HEK293 (cell line): ENCODE results near the gene DLK1.

Experiments
- CTCF ChIA-PET: fragments of 350-600 bp; formaldehyde crosslinking; extraction: SDS; loops from one replicate; lab custom pipeline; 2021; ENCODE audit warnings: antibody characterized with exemption; lab: Yijun Ruan, JAX
- POLR2A ChIA-PET: fragments of 300-600 bp; formaldehyde crosslinking; extraction: SDS; loops from one replicate; lab custom pipeline; 2020; ENCODE audit warnings: antibody characterized with exemption, inconsistent platforms; lab: Yijun Ruan, JAX
- H3K27ac ChIP-seq: fragments of 200-500 bp; sonication (Bioruptor generic); 2 replicates; pipeline ENCODE4 v1.5.1; 2014; ENCODE audit warnings: low read depth, low read length, control low read depth, inconsistent platforms; ENCODE audit errors: extremely low read depth
- H3K36me3 ChIP-seq, 2 experiments: fragments of 200-500 bp in 1 of 2; sonication (Bioruptor generic) in 1 of 2; 1 replicate in 1 of 2; 2 replicates in 1 of 2; pipeline ENCODE4 v1.5.1; 2014 to 2017; ENCODE audit warnings: inconsistent platforms in 2 of 2, low read length in 2 of 2; ENCODE audit not compliant: control insufficient read depth in 2 of 2, insufficient read depth in 1 of 2
- H3K4me1 ChIP-seq: fragments of 200-500 bp; sonication (Bioruptor generic); 2 replicates; pipeline ENCODE4 v1.5.1; 2014; ENCODE audit warnings: mild to moderate bottlenecking, low read length, inconsistent platforms; ENCODE audit not compliant: control insufficient read depth, insufficient read depth
- H3K4me3 ChIP-seq: 2 replicates; pipeline ENCODE4 v1.5.1; 2011; ENCODE audit warnings: low read depth, mild to moderate bottlenecking, control low read depth, low read length, moderate library complexity
- H3K9me3 ChIP-seq: fragments of 200-500 bp; sonication (Bioruptor generic); 2 replicates; pipeline ENCODE4 v1.5.1; 2014; ENCODE audit warnings: low read depth, low read length, inconsistent platforms; ENCODE audit not compliant: control insufficient read depth, insufficient read depth
- GLI4 ChIP-seq: fragments of 450-650 bp; formaldehyde crosslinking; IDR thresholded peaks from 2 replicates; pipeline ENCODE4 v1.5.1; 2016; ENCODE audit warnings: missing biosample characterization, missing genetic modification characterization
- GLIS1 ChIP-seq: fragments of 450-650 bp; formaldehyde crosslinking; IDR thresholded peaks from 2 replicates; pipeline ENCODE4 v1.5.1; 2016; ENCODE audit warnings: missing biosample characterization, missing genetic modification characterization
- KLF17 ChIP-seq: fragments of 450-650 bp; formaldehyde crosslinking; IDR thresholded peaks from 2 replicates; pipeline ENCODE4 v1.5.1; 2016; ENCODE audit warnings: missing biosample characterization, missing genetic modification characterization
- PRDM1 ChIP-seq: fragments of 450-650 bp; formaldehyde crosslinking; IDR thresholded peaks from 2 replicates; pipeline ENCODE4; 2016; ENCODE audit warnings: missing biosample characterization, missing genetic modification characterization
- SALL2 ChIP-seq: fragments of 450-650 bp; formaldehyde crosslinking; IDR thresholded peaks from 2 replicates; pipeline ENCODE4 v1.5.0; 2017; ENCODE audit warnings: missing biosample characterization, mild to moderate bottlenecking, missing genetic modification characterization, borderline replicate concordance
- SETDB1 ChIP-seq: IDR thresholded peaks from one replicate; pipeline ENCODE4 v1.6.1; 2017; ENCODE audit warnings: mild to moderate bottlenecking, low read length, moderate library complexity, mixed read lengths; ENCODE audit not compliant: insufficient read length
- ZBTB21 ChIP-seq: fragments of 450-650 bp; formaldehyde crosslinking; IDR thresholded peaks from 2 replicates; pipeline ENCODE4 v1.5.1; 2017; ENCODE audit warnings: missing biosample characterization, missing genetic modification characterization
- ZBTB44 ChIP-seq: fragments of 450-650 bp; IDR thresholded peaks from 2 replicates; pipeline ENCODE4 v1.5.1; 2018; ENCODE audit warnings: missing biosample characterization, mild to moderate bottlenecking, missing genetic modification characterization
- ZBTB6 ChIP-seq: fragments of 450-650 bp; formaldehyde crosslinking; IDR thresholded peaks from 2 replicates; pipeline ENCODE4 v1.5.1; 2017; ENCODE audit warnings: missing biosample characterization, missing genetic modification characterization
- ZNF146 ChIP-seq: fragments of 450-650 bp; formaldehyde crosslinking; IDR thresholded peaks from 2 replicates; pipeline ENCODE4 v1.5.1; 2016; ENCODE audit warnings: missing biosample characterization, missing genetic modification characterization
- ZNF16 ChIP-seq: fragments of 450-650 bp; formaldehyde crosslinking; IDR thresholded peaks from 2 replicates; pipeline ENCODE4 v1.5.1; 2016; ENCODE audit warnings: low read depth, missing biosample characterization, missing genetic modification characterization
- ZNF398 ChIP-seq: fragments of 450-650 bp; formaldehyde crosslinking; IDR thresholded peaks from 2 replicates; pipeline ENCODE4 v1.5.1; 2017; ENCODE audit warnings: missing biosample characterization, missing genetic modification characterization
- ZNF510 ChIP-seq: fragments of 450-650 bp; formaldehyde crosslinking; IDR thresholded peaks from 2 replicates; pipeline ENCODE4 v1.5.1; 2018; ENCODE audit warnings: mild to moderate bottlenecking, missing genetic modification characterization, missing biosample characterization; ENCODE audit not compliant: insufficient replicate concordance
- ZNF585B ChIP-seq: fragments of 450-650 bp; formaldehyde crosslinking; IDR thresholded peaks from 2 replicates; pipeline ENCODE4 v1.5.1; 2016; ENCODE audit warnings: missing biosample characterization, missing genetic modification characterization
- ZNF645 ChIP-seq: fragments of 450-650 bp; formaldehyde crosslinking; IDR thresholded peaks from 2 replicates; pipeline ENCODE4; 2016; ENCODE audit warnings: missing biosample characterization, missing genetic modification characterization
- ZNF660 ChIP-seq: fragments of 450-650 bp; IDR thresholded peaks from 2 replicates; pipeline ENCODE4 v1.5.1; 2018; ENCODE audit warnings: missing biosample characterization, mild to moderate bottlenecking, missing genetic modification characterization

Gene DLK1

GRCh38 chr14:100702590-100702989 is 24.1 kb upstream of the DLK1 start:
- H3K9me3 ChIP-seq = no peaks in the 10 kb centered on the region

GRCh38 chr14:100703386-100704220 is 23.1 kb upstream of the DLK1 start:
- Histone ChIP-seq H3K4me1 (no peaks in the 10 kb centered on the region), H3K9me3 (no peaks in the 10 kb centered on the region), H3K36me3 (no peaks in the 10 kb centered on the region), H3K4me3 (no peak overlapping the region), H3K27ac (no peak overlapping the region)
- CTCF ChIA-PET = no interaction called here
- POLR2A ChIA-PET = no interaction called here
- TF ChIP-seq ZBTB21 (no peak), SALL2 (tag by site-specific recombination) (no peak), ZNF660 (tag by site-specific recombination) (no peak), ZBTB44 (tag by site-specific recombination) (no peak), ZNF398 (tag by site-specific recombination) (no peak), PRDM1 (tag by site-specific recombination) (no peak), ZNF16 (tag by site-specific recombination) (no peak), SETDB1 (no peak), KLF17 (no peak), ZNF510 (tag by site-specific recombination) (no peak), ZNF585B (tag by site-specific recombination) (no peak), ZBTB6 (tag by site-specific recombination) (no peak), GLI4 (tag by site-specific recombination) (no peak)

More at GRCh38 chr14:100702590-100702989, 24.1 kb upstream of the DLK1 start:
- Histone ChIP-seq H3K4me1 (no peaks in the 10 kb centered on the region), H3K27ac (no peak overlapping the region), H3K36me3 (no peaks in the 10 kb centered on the region), H3K4me3 (no peak overlapping the region)
- TF ChIP-seq GLIS1 (tag by site-specific recombination) (no peak), ZNF645 (tag by site-specific recombination) (no peak), ZNF146 (tag by site-specific recombination) (peak; percentile 99)
- ChIA-PET CTCF (no interaction called here), POLR2A (no interaction called here)
